ENCODE data around the gene DHX8.

DHX8 gene

GRCh38 chr17:43548689-43549379, 65.1 kb downstream of the DHX8 start:
- no peak for DNase-seq

- DNase-seq: no peak
Observed at GRCh38 chr17:43549496-43549895, 65.7 kb downstream of the DHX8 start.

GRCh38 chr17:43550754-43551153, 67.0 kb downstream of the DHX8 start:
- no peak for DNase-seq

GRCh38 chr17:43552229-43552837, 68.6 kb downstream of the DHX8 start:
- DNase-seq: no peak

- DNase-seq: no peak
Observed at GRCh38 chr17:43553573-43553972, 69.8 kb downstream of the DHX8 start.

- DNase-seq: no peak
Observed at GRCh38 chr17:43554857-43555256, 71.1 kb downstream of the DHX8 start.

GRCh38 chr17:43556292-43556691, 72.5 kb downstream of the DHX8 start:
- DNase-seq: no peak

GRCh38 chr17:43558805-43559160, 75.0 kb downstream of the DHX8 start:
- DNase-seq: no peak

- DNase-seq: no peak
Observed at GRCh38 chr17:43559161-43559816, 75.5 kb downstream of the DHX8 start.

GRCh38 chr17:43560461-43561427, 77.0 kb downstream of the DHX8 start:
- no peak for DNase-seq

- no peak for DNase-seq
Observed at GRCh38 chr17:43562679-43563599, 79.2 kb downstream of the DHX8 start.

- no peak for DNase-seq
Observed at GRCh38 chr17:43563600-43564594, 80.1 kb downstream of the DHX8 start.

GRCh38 chr17:43568506-43569082, 84.8 kb downstream of the DHX8 start:
- no peak for DNase-seq

- DNase-seq: no peak
Observed at GRCh38 chr17:43570518-43570928, 86.7 kb downstream of the DHX8 start.

GRCh38 chr17:43572368-43572980, 88.7 kb downstream of the DHX8 start:
- no peak for DNase-seq

GRCh38 chr17:43573579-43574321, 90.0 kb downstream of the DHX8 start:
- no peak for DNase-seq

- no peak for DNase-seq
Observed at GRCh38 chr17:43574348-43574747, 90.6 kb downstream of the DHX8 start.

GRCh38 chr17:43574896-43575525, 91.2 kb downstream of the DHX8 start:
- DNase-seq: no peak
